Stomach (tissue), 9 donors: ENCODE measurements around the gene P2RY8. TPM values are rescaled to one million over a fixed set of nuclear protein-coding genes. Genes with fewer than 3 reads are reported as not detected.

ENCODE experiments used
- DNase-seq, 2 donors: peaks; one replicate each; pipeline versions ENCODE4 v3.0.0 to v3.0.0-alpha.2; 2013 to 2019
- H3K27ac ChIP-seq, 5 donors: fragments of 200-600 bp in 4 of 5; sonication (generic) in 4 of 5; one replicate each; pipeline ENCODE4 v1.5.1; 2013 to 2019; ENCODE audit warnings: mild to moderate bottlenecking in 1 of 5, moderate library complexity in 1 of 5
- H3K27me3 ChIP-seq, 3 donors: fragments of 200-600 bp; sonication (generic); one replicate each; pipeline ENCODE4 v1.5.1; 2017 to 2019; ENCODE audit warnings: mixed run types in 1 of 3
- H3K36me3 ChIP-seq, 4 donors: fragments of 200-600 bp; sonication (generic); 1 replicate in 3 of 4; 2 replicates in 1 of 4; pipeline ENCODE4 v1.5.1; 2016 to 2019
- H3K4me1 ChIP-seq, 4 donors: fragments of 200-600 bp; sonication (generic); one replicate each; pipeline ENCODE4 v1.5.1; 2016 to 2019
- H3K4me3 ChIP-seq, 4 donors: fragments of 200-600 bp; sonication (generic) in 3 of 4; one replicate each; pipeline ENCODE4 v1.5.1; 2016 to 2019; ENCODE audit warnings: mild to moderate bottlenecking in 1 of 4
- H3K9me3 ChIP-seq, 4 donors: fragments of 200-600 bp; sonication (generic); one replicate each; pipeline ENCODE4 v1.5.1; 2016 to 2019
- EP300 ChIP-seq: sonication (generic); formaldehyde crosslinking; IDR thresholded peaks from one replicate; pipeline ENCODE4 v1.6.1; 2017; ENCODE audit warnings: antibody characterized with exemption
- POLR2A ChIP-seq, 4 donors: fragments of 450-650 bp; IDR thresholded peaks; one replicate each; pipeline ENCODE4 v1.6.1; 2016; ENCODE audit warnings: antibody characterized with exemption in 4 of 4, control low read depth in 2 of 4, mild to moderate bottlenecking in 1 of 4, moderate library complexity in 1 of 4
- POLR2AphosphoS5 ChIP-seq, 3 donors: sonication (generic); formaldehyde crosslinking; IDR thresholded peaks; one replicate each; pipeline ENCODE4 v1.6.1; 2016; ENCODE audit warnings: antibody characterized with exemption in 3 of 3
- WGBS, 5 donors: extraction: QIAGEN DNeasy Blood & Tissue Kit in 3 of 5; methylation state at CpG; one replicate each; pipeline versions ENCODE4 v1.1.5 to v1.1.7; 2013 to 2018; 5-methylcytosine and 5-hydroxymethylcytosine counted together
- intact Hi-C: fragments of 100-400 bp; cut with DNase I; formaldehyde crosslinking; loops from one replicate; pipeline ENCODE4 v1.15.1; 2023; ENCODE audit warnings: low total_unique reads
- polyA plus RNA-seq, 3 donors: library from polyadenylated mRNA; stranded (reverse); fragments of 200-250 nt; gene quantifications; one replicate each; pipeline ENCODE4 v1.2.3, GENCODE V29; 2013
- total RNA-seq, 5 donors: library from RNA; depleted of rRNA; stranded (reverse); fragments of >200 nt; gene quantifications; one replicate each; pipeline versions ENCODE4 v1.1.0 to v1.2.3, GENCODE V29; 2014 to 2016
- TF ChIP-seq, protein P1 (sequence below), 7 experiments: fragments of 450-650 bp in 4 of 7; fragments of 200-600 bp in 3 of 7; sonication (generic) in 3 of 7; IDR thresholded peaks; one replicate each; pipeline ENCODE4 v1.5.1; 2016 to 2019; ENCODE audit warnings: antibody characterized with exemption in 7 of 7, control low read depth in 2 of 7, mild to moderate bottlenecking in 1 of 7
- donor health status: healthy with polysubstance abuse.
- donor health status: Bipolar disorder and iron deficiency.
- donor health status: healthy.

The P2RY8 gene
- total and polyA plus RNA-seq, 8 donors: 0.31 to 3.3 (median 1.3) TPM; not detected in 2

GRCh38 chrX:1487401-1487800, 49.6 kb downstream of the P2RY8 start:
- TF ChIP-seq POLR2A (IDR thresholded peaks at IDR 0.05): no peak
- TF ChIP-seq EP300: no peak
- TF ChIP-seq POLR2AphosphoS5 (IDR thresholded peaks at IDR 0.05): no peak
- TF ChIP-seq, protein P1, sequence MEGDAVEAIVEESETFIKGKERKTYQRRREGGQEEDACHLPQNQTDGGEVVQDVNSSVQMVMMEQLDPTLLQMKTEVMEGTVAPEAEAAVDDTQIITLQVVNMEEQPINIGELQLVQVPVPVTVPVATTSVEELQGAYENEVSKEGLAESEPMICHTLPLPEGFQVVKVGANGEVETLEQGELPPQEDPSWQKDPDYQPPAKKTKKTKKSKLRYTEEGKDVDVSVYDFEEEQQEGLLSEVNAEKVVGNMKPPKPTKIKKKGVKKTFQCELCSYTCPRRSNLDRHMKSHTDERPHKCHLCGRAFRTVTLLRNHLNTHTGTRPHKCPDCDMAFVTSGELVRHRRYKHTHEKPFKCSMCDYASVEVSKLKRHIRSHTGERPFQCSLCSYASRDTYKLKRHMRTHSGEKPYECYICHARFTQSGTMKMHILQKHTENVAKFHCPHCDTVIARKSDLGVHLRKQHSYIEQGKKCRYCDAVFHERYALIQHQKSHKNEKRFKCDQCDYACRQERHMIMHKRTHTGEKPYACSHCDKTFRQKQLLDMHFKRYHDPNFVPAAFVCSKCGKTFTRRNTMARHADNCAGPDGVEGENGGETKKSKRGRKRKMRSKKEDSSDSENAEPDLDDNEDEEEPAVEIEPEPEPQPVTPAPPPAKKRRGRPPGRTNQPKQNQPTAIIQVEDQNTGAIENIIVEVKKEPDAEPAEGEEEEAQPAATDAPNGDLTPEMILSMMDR (IDR thresholded peaks at IDR 0.05): no peak
- H3K36me3 ChIP-seq: no peaks in the 10 kb centered on the region
- H3K9me3 ChIP-seq: peaks cover 0 to 10% (median 4%) of the 10 kb centered on the region in 4 donors
- no peaks in the 10 kb centered on the region for H3K4me1 ChIP-seq
- H3K27me3 ChIP-seq: peaks cover 0 to 13% (median 0%) of the 10 kb centered on the region in 3 donors
- no peak overlapping the region for H3K4me3 ChIP-seq
- intact Hi-C loops: no loop called here
- DNase-seq: no peak
- WGBS, 5 donors: 77 to 84% (median 79%) methylated on average over 5 of the region's 5 CpGs
- no peak overlapping the region for H3K27ac ChIP-seq

GRCh38 chrX:1486749-1487361, 50.1 kb downstream of the P2RY8 start:
- peak overlapping the region in 4 of 5 donors; percentile 33 to 58 (median 50) for H3K27ac ChIP-seq
- H3K27me3 ChIP-seq: peaks cover 0 to 13% (median 0%) of the 10 kb centered on the region in 3 donors
- DNase-seq: peak in 1 of 2 donors; percentile 49
- TF ChIP-seq POLR2A (IDR thresholded peaks at IDR 0.05) (no peak), EP300 (no peak), POLR2AphosphoS5 (IDR thresholded peaks at IDR 0.05) (no peak)
- TF ChIP-seq, protein P1 (IDR thresholded peaks at IDR 0.05): no peak
- H3K36me3 ChIP-seq: no peaks in the 10 kb centered on the region
- intact Hi-C loops: no loop called here
- peaks cover 0 to 5% (median 0%) of the 10 kb centered on the region in 4 donors for H3K4me1 ChIP-seq
- H3K4me3 ChIP-seq: no peak overlapping the region
- peaks cover 0 to 4% (median 1%) of the 10 kb centered on the region in 4 donors for H3K9me3 ChIP-seq
- WGBS, 5 donors: 69 to 82% (median 72%) methylated on average over 16 to 18 of the region's 18 CpGs

GRCh38 chrX:1486177-1486576, 50.8 kb downstream of the P2RY8 start:
- H3K27ac ChIP-seq: peak overlapping the region in 4 of 5 donors; percentile 33 to 58 (median 50)
- TF ChIP-seq POLR2AphosphoS5 (IDR thresholded peaks at IDR 0.05) (no peak), POLR2A (IDR thresholded peaks at IDR 0.05) (no peak), EP300 (no peak)
- TF ChIP-seq, protein P1 (IDR thresholded peaks at IDR 0.05): no peak
- 79 to 85% (median 83%) methylated on average over 5 of the region's 5 CpGs for WGBS, 5 donors
- peaks cover 0 to 7% (median 3%) of the 10 kb centered on the region in 4 donors for H3K4me1 ChIP-seq
- peaks cover 0 to 16% (median 0%) of the 10 kb centered on the region in 3 donors for H3K27me3 ChIP-seq
- peaks cover 0 to 4% (median 0%) of the 10 kb centered on the region in 4 donors for H3K9me3 ChIP-seq
- no peaks in the 10 kb centered on the region for H3K36me3 ChIP-seq
- no peak overlapping the region for H3K4me3 ChIP-seq
- DNase-seq: no peak
- intact Hi-C loops: no loop called here

- TF ChIP-seq EP300 (no peak), POLR2AphosphoS5 (IDR thresholded peaks at IDR 0.05) (no peak), POLR2A (IDR thresholded peaks at IDR 0.05) (no peak)
- TF ChIP-seq, protein P1 (IDR thresholded peaks at IDR 0.05): no peak
- WGBS, 5 donors: 82 to 93% (median 90%) methylated on average over 9 of the region's 9 CpGs
Measured at GRCh38 chrX:1485033-1485432, 52.0 kb downstream of the P2RY8 start.

More at GRCh38 chrX:1485033-1485432, 52.0 kb downstream of the P2RY8 start:
- DNase-seq: no peak
- H3K27me3 ChIP-seq: peaks cover 0 to 18% (median 0%) of the 10 kb centered on the region in 3 donors
- peaks cover 0 to 7% (median 4%) of the 10 kb centered on the region in 4 donors for H3K4me1 ChIP-seq
- no peak overlapping the region for H3K4me3 ChIP-seq
- intact Hi-C loops: no loop called here
- H3K9me3 ChIP-seq: peaks cover 0 to 5% (median 2%) of the 10 kb centered on the region in 4 donors
- no peak overlapping the region for H3K27ac ChIP-seq
- no peaks in the 10 kb centered on the region for H3K36me3 ChIP-seq
